ENCODE data around the gene UBR4.

The UBR4 gene

GRCh38 chr1:19032701-19033514 lies 177.2 kb downstream of the UBR4 start:
- H3K4me1 ChIP-seq (ENCODE audit: control insufficient read depth, insufficient read depth, low read length): peaks cover 3% of the 10 kb centered on the region
- H3K9me3 ChIP-seq (ENCODE audit: control insufficient read depth, insufficient read depth, low read length): no peaks in the 10 kb centered on the region
- H3K9ac ChIP-seq (ENCODE audit: low read depth, low read length): no peak overlapping the region
- H3K36me3 ChIP-seq (ENCODE audit: control insufficient read depth, insufficient read depth, low read length): no peaks in the 10 kb centered on the region
- no peak overlapping the region for H3K4me3 ChIP-seq (ENCODE audit: low read depth, low read length)
- H3K27me3 ChIP-seq (ENCODE audit: control insufficient read depth, insufficient read depth, low read length): no peaks in the 10 kb centered on the region

- Histone ChIP-seq H3K9ac (ENCODE audit: low read depth, low read length) (no peak overlapping the region), H3K9me3 (ENCODE audit: control insufficient read depth, insufficient read depth, low read length) (no peaks in the 10 kb centered on the region), H3K4me1 (ENCODE audit: control insufficient read depth, insufficient read depth, low read length) (peaks cover 3% of the 10 kb centered on the region), H3K4me3 (ENCODE audit: low read depth, low read length) (no peak overlapping the region), H3K27me3 (ENCODE audit: control insufficient read depth, insufficient read depth, low read length) (no peaks in the 10 kb centered on the region), H3K36me3 (ENCODE audit: control insufficient read depth, insufficient read depth, low read length) (no peaks in the 10 kb centered on the region)
These were observed 177.7 kb downstream of the UBR4 start for GRCh38 chr1:19032413-19032695.

GRCh38 chr1:19029191-19030085 lies 180.6 kb downstream of the UBR4 start:
- Histone ChIP-seq H3K9me3 (ENCODE audit: control insufficient read depth, insufficient read depth, low read length) (no peaks in the 10 kb centered on the region), H3K27me3 (ENCODE audit: control insufficient read depth, insufficient read depth, low read length) (no peaks in the 10 kb centered on the region), H3K9ac (ENCODE audit: low read depth, low read length) (no peak overlapping the region), H3K36me3 (ENCODE audit: control insufficient read depth, insufficient read depth, low read length) (no peaks in the 10 kb centered on the region), H3K4me3 (ENCODE audit: low read depth, low read length) (no peak overlapping the region), H3K4me1 (ENCODE audit: control insufficient read depth, insufficient read depth, low read length) (peaks cover 3% of the 10 kb centered on the region)

GRCh38 chr1:19028546-19029129 lies 181.4 kb downstream of the UBR4 start:
- Histone ChIP-seq H3K9me3 (ENCODE audit: control insufficient read depth, insufficient read depth, low read length) (no peaks in the 10 kb centered on the region), H3K9ac (ENCODE audit: low read depth, low read length) (no peak overlapping the region), H3K4me3 (ENCODE audit: low read depth, low read length) (no peak overlapping the region), H3K4me1 (ENCODE audit: control insufficient read depth, insufficient read depth, low read length) (peaks cover 3% of the 10 kb centered on the region), H3K36me3 (ENCODE audit: control insufficient read depth, insufficient read depth, low read length) (no peaks in the 10 kb centered on the region), H3K27me3 (ENCODE audit: control insufficient read depth, insufficient read depth, low read length) (no peaks in the 10 kb centered on the region)

- Histone ChIP-seq H3K36me3 (ENCODE audit: control insufficient read depth, insufficient read depth, low read length) (no peaks in the 10 kb centered on the region), H3K4me3 (ENCODE audit: low read depth, low read length) (no peak overlapping the region), H3K27me3 (ENCODE audit: control insufficient read depth, insufficient read depth, low read length) (no peaks in the 10 kb centered on the region)
These were observed 182.0 kb downstream of the UBR4 start for GRCh38 chr1:19028110-19028509.

More at GRCh38 chr1:19028110-19028509, 182.0 kb downstream of the UBR4 start:
- Histone ChIP-seq H3K9me3 (ENCODE audit: control insufficient read depth, insufficient read depth, low read length) (no peaks in the 10 kb centered on the region), H3K4me1 (ENCODE audit: control insufficient read depth, insufficient read depth, low read length) (peaks cover 3% of the 10 kb centered on the region), H3K9ac (ENCODE audit: low read depth, low read length) (no peak overlapping the region)

Measured in iPS-15b (cell line).